Iris pigment epithelial cell (primary cell): ENCODE results near the gene GIPC1.
A peak's percentile ranks its signal among the peaks of the same experiment; 100 is the strongest.

Experiments used
- DNase-seq: peaks from one replicate; pipeline ENCODE4 v3.0.0-alpha.2; 2011; ENCODE audit warnings: low read depth

Gene GIPC1

DNA sequence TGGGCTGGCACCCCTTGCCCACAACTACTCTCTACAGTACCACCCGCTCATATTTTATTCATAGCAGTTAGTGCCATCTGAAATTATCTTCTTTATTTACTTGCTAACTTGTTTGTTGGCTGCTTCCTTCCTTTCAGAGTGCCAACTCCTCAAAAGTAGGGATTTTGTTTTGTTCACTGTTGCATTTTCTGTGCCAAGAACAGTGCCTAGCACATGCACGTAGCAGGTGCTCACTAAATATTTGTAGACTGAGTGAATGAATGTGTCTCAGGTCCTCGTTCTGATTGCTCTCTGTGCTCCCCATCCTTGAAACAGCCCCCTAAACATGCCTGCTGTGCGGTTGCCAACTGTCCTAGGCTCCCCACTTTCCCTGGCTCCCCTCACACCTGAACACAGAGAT is 1.5 kb downstream of the GIPC1 start:
- DNase-seq, result no peak

GRCh38 chr19:14492756-14493337 is 3.1 kb downstream of the GIPC1 start:
- DNase-seq, result no peak

GRCh38 chr19:14487370-14488125 is 8.4 kb downstream of the GIPC1 start:
- peak; percentile 47 for DNase-seq

- DNase-seq, result no peak
Observed at GRCh38 chr19:14482172-14482941, 13.6 kb downstream of the GIPC1 start.

DNA sequence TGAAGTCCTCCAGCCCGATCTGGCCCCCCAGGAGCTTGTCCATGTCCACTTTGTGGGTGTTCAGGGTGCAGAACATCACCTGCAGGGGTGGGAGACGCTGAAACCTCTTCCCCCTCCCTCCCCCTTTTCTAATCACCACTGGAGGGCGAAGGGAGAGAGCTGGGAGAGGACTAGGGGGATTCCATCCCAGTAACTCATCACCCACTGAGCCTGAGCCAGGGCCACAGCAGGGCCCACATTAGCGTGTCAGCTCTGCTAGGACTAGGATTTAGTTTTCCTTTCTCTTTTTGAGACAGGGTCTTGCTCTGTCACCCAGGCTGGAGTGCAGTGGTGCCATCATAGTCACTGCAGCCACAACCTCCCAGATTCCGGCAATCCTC is 15.2 kb downstream of the GIPC1 start:
- peak; percentile 63 for DNase-seq

- peak; percentile 31 for DNase-seq
Observed at GRCh38 chr19:14479975-14480699, 15.8 kb downstream of the GIPC1 start.

DNA sequence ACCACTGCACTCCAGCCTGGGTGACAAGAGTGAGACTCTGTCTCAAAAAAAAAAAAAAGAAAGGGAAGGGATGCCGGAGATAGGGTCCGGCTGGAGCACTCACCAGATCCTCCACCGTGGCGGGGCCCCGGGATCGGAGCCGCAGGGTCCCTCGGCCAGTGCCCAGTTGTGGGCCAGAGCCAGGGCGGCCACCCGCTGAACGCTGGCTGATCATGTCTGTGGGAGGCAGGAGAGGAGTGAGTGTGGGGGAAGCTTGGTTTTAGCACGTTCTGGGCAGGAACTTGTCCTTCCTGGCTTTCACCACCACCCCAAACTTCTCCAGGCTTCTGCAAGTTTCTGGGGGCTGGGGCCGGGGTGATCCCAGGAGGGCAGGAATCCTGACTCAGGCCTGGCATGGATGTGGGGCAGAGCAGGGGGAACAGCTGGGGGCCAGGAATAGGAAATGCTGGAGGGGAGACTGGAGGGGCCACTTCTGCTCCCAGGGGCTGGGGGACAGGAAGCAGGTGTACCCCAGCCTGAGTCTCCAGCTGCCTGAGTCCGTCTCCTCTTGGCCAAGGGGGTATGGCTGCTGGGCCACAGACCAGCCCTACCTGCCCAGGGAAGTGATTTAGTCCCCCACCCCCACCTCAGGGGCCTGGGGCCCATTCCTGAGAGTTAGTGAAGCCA is 16.5 kb downstream of the GIPC1 start:
- no peak for DNase-seq

GRCh38 chr19:14478113-14478545 is 17.8 kb downstream of the GIPC1 start:
- DNase-seq, result no peak

GRCh38 chr19:14477418-14478112 is 18.4 kb downstream of the GIPC1 start:
- peak; percentile 37 for DNase-seq

- peak; percentile 95 for DNase-seq
Observed at GRCh38 chr19:14476673-14477401, 19.1 kb downstream of the GIPC1 start.

DNA sequence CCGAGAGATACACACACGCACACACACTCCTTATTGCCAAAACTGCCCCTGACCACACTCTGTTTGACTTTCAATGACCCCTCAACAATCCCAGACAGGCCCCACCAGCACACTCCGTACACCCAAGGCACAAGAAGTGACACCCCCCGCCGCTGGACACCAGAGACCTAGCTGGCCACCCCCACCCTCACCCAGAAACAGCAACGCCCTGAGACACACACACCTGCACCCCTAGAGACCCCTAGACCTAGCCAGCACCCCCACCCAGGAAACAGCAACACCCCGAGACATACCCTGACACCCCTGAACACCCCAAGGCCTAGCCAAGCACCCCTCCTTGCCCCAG is 19.6 kb downstream of the GIPC1 start:
- no peak for DNase-seq

DNA sequence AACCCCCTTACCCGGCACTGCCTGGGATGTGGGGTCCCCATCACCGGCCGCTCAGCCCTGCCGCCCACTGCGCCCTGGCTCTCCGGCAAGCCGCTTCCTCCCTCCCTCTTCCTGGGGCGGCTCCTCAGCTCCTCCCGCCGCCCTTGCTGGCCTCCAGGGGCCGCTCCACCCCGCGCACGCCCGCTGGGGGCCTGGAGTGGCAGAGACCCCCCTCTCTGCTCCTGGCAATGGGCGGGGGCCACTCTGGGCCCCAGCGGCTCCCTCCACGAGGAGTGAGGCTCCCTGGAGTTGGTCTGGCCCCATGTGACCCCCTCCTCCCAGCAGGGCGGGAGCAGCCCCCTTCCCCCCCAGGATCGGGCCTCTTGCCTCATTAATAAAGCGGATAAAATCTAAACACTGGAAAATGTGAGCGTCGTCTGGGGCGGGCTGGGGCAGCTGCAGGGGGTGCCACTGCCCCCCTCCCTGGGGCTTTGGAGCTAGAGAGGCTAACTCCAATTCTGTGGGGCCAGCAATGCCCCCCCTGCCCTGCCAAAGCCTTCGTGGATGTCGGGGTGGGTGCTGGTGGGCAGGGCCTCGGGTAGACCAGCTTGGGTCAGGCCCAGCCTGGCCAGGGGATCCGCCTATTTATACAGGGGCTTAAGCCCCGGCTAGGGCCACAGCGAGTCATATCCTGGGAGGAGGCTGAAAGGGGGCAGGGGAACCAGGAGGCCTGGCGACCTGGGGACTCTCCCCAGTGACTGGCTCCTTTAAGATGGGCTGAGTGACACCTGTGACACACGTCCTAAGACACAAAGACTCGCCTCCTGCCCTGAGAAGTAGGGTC is 20.5 kb downstream of the GIPC1 start, which contains the start of gene PTGER1:
Gene PTGER1, minus strand, starts transcription at position 104 of the 823 bp plus-strand sequence. CDS start 1,034 bp downstream, outside the sequence.
- peak; percentile 48 for DNase-seq

DNA sequence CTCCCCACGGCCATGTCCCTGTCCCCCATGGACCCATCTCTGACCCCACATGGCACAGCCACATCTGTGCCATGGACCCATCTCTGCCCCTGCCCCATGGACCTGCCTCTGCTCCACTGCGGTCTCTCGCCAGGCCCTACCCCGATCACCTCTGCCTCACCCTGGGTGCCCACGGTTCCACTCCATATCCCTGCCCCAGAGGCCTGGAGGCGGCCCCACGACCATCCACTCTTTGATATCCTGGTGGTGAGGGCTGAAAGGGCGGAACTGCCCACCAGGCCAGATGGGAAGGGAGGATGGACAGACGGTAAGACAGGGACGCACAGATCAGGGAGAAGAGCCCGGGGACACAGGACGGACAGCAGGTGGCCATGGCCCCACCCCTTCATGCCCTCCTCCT is 21.1 kb downstream of the GIPC1 start:
- DNase-seq, result no peak

- DNase-seq, result no peak
Observed at GRCh38 chr19:14473978-14474578, 21.8 kb downstream of the GIPC1 start.

- no peak for DNase-seq
Observed at GRCh38 chr19:14473073-14473977, 22.6 kb downstream of the GIPC1 start.

DNA sequence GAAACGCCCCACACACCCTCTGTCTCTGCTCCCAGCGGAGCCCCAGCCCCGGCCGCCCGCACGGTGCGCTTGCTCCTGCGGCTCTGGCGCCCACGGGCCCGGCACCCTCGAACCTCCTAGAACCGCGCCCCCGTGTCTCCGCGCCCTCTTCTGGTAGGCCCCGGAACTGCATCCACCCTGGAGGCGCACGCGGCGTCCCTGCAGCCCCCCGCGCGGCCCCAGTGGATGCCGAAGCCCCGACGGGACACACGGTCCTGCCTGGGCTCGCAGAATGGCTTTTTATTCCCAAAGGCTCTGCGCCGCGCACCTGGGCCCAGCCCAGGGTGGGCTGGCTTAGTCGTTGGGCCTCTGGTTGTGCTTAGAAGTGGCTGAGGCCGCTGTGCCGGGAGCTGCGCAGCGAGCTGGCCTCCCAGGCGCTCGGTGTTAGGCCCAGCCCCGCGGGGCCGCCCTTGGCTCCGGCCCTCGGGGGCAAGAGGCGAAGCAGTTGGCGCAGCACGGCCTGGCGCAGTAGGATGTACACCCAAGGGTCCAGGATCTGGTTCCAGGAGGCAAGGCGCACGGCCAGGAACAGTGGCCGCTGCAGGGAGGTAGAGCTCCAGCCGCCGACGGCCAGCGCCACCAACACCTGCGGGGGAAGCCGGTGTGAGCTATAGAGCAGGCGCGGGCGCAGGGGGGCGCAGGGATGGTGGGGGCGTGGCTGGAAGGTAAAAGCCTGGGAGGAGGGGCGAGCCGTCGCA is 23.6 kb downstream of the GIPC1 start:
- peak; percentile 47 for DNase-seq

DNA sequence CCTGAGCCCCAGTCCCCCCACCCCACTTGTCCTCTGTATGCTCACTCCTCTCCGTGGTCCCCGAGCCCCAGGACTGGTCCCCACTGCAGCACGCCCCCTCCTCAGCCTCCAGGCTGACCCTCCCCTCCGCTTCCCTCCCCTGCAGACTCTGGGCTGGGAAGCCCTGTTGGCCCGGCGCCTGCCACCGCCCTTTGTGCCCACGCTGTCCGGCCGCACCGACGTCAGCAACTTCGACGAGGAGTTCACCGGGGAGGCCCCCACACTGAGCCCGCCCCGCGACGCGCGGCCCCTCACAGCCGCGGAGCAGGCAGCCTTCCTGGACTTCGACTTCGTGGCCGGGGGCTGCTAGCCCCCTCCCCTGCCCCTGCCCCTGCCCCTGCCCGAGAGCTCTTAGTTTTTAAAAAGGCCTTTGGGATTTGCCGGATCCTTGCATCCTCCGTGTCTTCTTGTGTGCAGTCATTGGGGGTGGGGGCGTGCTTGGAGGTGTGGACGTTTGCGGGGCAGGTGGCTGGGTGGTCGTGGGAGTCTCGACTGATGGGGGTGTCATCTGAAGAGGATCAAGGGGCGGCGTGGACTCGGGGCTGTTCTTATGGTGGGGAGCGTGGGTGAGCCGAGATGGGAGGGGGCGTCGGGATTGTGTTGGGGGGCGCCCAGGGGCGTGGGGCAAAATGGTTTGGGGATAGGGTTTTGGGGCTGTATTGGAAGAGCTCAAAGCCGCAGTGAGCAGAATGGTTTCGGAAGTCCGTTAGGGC is 24.3 kb downstream of the GIPC1 start:
- DNase-seq, result no peak
